Right hindlimb (tissue), 1 donor: Measurements from ENCODE around the gene LYVE1.

Experiments
- DNase-seq: peaks from one replicate; pipeline ENCODE4 v3.0.0-alpha.2; 2018

The LYVE1 gene

GRCh38 chr11:10519630-10520029 is 48.8 kb downstream of the LYVE1 start:
- no peak for DNase-seq

- DNase-seq, result no peak
Measured at GRCh38 chr11:10518891-10519290, 49.6 kb downstream of the LYVE1 start.

- DNase-seq, result no peak
Measured at GRCh38 chr11:10518123-10518522, 50.3 kb downstream of the LYVE1 start.

- DNase-seq, result no peak
Measured at GRCh38 chr11:10515418-10515817, 53.0 kb downstream of the LYVE1 start.

GRCh38 chr11:10514709-10515108 is 53.8 kb downstream of the LYVE1 start:
- DNase-seq, result no peak

- no peak for DNase-seq
Measured at GRCh38 chr11:10514202-10514601, 54.3 kb downstream of the LYVE1 start.

GRCh38 chr11:10511181-10511621 is 57.3 kb downstream of the LYVE1 start:
- no peak for DNase-seq
